ENCODE measurements around the gene ARL2.
"Not testable (repeated sequence)": the region's sequence is repeated elsewhere in the genome, so short reads cannot be mapped to it uniquely, and the experiment has no call there.

Gene ARL2

GRCh38 chr11:65013888-65014725 lies at the start of gene ARL2:
Gene ARL2 (plus strand): TSS chr11:65014160. CDS start chr11:65014208, 48 bp downstream.
- FAIRE-seq: no peak

GRCh38 chr11:64967375-64967774 lies 46.6 kb upstream of the ARL2 start:
- no peak for FAIRE-seq

- no peak for FAIRE-seq
Observed at GRCh38 chr11:64969209-64969608, 44.8 kb upstream of the ARL2 start.

- no peak for FAIRE-seq
Observed at GRCh38 chr11:64970731-64971151, 43.2 kb upstream of the ARL2 start.

GRCh38 chr11:64971421-64972233 lies 42.3 kb upstream of the ARL2 start, which contains the start of gene MAJIN:
Gene MAJIN (minus strand): TSS chr11:64972108. CDS start chr11:64959405, 12,703 bp downstream.
- FAIRE-seq: no peak

GRCh38 chr11:64974124-64974523 lies 39.8 kb upstream of the ARL2 start:
- FAIRE-seq: no peak

- no peak for FAIRE-seq
Observed at GRCh38 chr11:64976651-64977050, 37.3 kb upstream of the ARL2 start.

- not testable (repeated sequence) for FAIRE-seq
Observed at GRCh38 chr11:64983339-64983738, 30.6 kb upstream of the ARL2 start.

GRCh38 chr11:64987998-64988854 lies 25.7 kb upstream of the ARL2 start:
- no peak for FAIRE-seq

GRCh38 chr11:64989416-64989815 lies 24.5 kb upstream of the ARL2 start:
- no peak for FAIRE-seq

GRCh38 chr11:64990222-64990923 lies 23.6 kb upstream of the ARL2 start:
- no peak for FAIRE-seq

GRCh38 chr11:64994318-64994717 lies 19.6 kb upstream of the ARL2 start:
- FAIRE-seq: no peak

- no peak for FAIRE-seq
Observed at GRCh38 chr11:64996327-64996709, 17.6 kb upstream of the ARL2 start.

- no peak for FAIRE-seq
Observed at GRCh38 chr11:64996710-64997380, 17.1 kb upstream of the ARL2 start, which contains the start of gene BATF2. Gene BATF2 (minus strand): TSS chr11:64996971. CDS start chr11:64996914, 57 bp downstream.

GRCh38 chr11:64998141-64998540 lies 15.8 kb upstream of the ARL2 start:
- FAIRE-seq: no peak

GRCh38 chr11:64998690-64999431 lies 15.1 kb upstream of the ARL2 start:
- FAIRE-seq: no peak

GRCh38 chr11:64999478-64999877 lies 14.5 kb upstream of the ARL2 start:
- no peak for FAIRE-seq

GRCh38 chr11:65002706-65003105 lies 11.3 kb upstream of the ARL2 start:
- no peak for FAIRE-seq

GRCh38 chr11:65003282-65003681 lies 10.7 kb upstream of the ARL2 start:
- FAIRE-seq: no peak

- FAIRE-seq: not testable (repeated sequence)
Observed at GRCh38 chr11:65003968-65004367, 10.0 kb upstream of the ARL2 start.

GRCh38 chr11:65008016-65008415 lies 5.9 kb upstream of the ARL2 start:
- FAIRE-seq: no peak
